Stimulated activated CD4-positive, alpha-beta T cell treated with anti-CD3 and anti-CD28 coated beads, Interleukin-2, amount 100 ng/mL, for 48 hours (primary cell): ENCODE data around the gene FETUB.
"Not testable (repeated sequence)": the region's sequence is repeated elsewhere in the genome, so short reads cannot be mapped to it uniquely, and the experiment has no call there.

Source experiments
- DNase-seq, 2 donors: peaks; one replicate each; pipeline ENCODE4 v3.0.0-alpha.2; 2020

FETUB gene

DNA sequence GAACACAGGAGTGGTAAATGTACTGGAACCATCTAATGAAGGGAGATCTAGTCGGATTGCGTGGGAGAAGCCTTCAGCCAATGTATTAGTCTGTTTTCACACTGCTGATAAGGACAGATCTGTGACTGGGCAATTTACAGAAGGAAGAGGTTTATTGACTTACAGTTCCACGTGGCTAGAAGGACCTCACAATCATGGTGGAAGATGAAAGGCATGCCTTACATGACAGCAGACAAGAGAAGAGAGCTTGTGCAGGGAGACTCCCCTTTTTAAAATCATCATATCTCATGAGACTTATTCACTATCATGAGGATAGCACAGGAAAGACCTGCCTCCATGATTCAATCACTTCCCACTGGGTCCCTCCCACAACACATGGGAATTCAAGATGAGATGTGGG is 42.6 kb downstream of the FETUB start:
- no peak for DNase-seq

DNA sequence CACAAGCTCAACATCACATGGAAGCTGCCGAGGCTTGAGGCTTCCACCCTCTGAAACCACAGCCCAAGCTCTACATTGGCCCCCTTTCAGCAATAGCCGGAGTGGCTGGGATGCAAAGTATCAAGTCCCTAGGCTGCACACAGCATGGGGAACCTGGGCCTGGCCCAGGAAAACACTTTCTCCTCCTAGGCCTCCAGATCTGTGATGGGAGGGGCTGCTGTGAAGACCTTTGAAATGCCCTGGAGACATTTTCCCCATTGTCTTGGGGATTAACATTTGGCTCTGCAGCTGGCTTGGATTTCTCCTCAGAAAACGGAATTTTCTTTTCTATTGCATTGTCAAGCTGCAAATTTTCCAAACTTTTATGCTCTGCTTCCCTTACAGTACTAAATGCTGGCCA is 43.8 kb downstream of the FETUB start:
- DNase-seq = no peak

DNA sequence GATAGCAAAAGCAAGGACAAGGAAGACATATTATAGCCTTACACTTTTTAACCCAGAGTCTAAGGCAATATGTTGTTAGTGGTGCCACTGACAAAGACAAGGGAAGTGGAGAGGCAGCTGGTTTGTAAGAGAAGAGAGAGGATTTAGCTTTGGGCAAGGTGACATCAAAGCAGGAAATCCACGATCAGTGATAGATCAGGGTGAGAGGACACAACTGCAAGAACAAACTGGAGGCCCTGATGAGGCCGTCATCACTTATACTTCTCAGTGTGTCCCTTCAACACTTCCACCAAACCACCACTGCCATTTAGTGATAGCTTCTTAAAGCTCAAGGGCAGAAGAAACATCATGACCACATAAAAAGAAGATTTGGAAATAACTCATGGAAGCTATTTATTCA is 46.3 kb downstream of the FETUB start:
- DNase-seq = not testable (repeated sequence)

DNA sequence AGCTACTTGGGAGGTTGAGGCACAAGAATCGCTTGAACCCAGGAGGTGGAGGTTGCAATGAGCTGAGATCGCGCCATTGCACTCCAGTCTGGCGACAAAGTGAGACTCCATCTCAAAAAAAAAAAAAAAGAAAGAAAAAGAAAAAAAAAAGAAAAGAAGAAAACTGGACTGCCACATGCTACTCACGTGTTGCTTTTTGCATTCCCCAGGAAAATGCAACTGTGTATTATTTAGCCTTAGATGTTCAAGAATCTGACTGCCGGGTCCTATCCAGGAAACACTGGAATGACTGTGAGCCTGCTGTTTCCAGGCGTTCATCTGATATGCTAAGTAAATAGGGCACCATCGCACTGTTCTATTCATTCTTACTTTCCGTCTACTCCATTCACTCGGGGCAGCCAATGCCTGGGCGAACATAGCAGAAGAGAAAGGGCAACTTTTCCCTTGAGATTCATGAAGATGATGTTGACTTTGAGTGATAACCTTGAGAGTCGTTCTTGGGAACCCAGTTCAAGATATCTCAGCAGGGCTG is 47.0 kb downstream of the FETUB start:
- no peak for DNase-seq

DNA sequence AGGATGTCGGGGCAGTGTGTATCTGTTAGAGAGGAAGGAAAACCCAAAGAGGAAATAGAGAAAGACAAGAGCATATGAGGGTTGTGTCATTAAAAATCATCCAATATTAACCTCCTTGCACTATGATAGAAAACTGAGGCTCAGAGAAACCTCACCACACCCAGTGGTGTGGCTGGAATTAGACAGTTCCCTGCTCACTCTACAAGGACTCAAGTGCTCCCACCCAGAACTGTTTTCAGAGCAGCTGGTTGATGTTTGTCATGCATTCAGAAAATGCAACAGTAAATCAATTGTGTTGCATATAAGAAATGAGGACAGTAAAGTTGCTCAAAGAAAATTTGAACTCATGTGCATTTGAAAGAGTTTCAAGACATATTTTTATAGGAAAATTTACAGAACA is 50.1 kb downstream of the FETUB start:
- DNase-seq = not testable (repeated sequence)

DNA sequence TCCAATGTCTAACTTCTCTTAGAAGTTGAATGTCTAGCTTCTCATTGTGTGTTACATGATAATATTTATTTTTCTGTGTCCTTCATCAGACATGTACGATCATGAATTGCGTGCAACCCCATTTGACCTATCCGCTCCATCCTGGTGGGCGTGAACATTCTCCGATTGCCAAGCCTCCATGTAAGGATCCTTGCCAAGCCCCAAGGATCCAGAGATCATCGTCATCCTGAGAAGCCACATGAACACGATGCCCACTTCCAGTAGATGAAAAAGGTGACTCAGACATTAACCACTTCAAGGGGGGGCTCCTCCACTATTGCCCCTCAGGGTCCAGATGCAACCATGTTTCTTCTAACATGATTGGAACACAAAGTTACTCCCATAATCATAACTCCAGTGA is 51.5 kb downstream of the FETUB start:
- no peak for DNase-seq

DNA sequence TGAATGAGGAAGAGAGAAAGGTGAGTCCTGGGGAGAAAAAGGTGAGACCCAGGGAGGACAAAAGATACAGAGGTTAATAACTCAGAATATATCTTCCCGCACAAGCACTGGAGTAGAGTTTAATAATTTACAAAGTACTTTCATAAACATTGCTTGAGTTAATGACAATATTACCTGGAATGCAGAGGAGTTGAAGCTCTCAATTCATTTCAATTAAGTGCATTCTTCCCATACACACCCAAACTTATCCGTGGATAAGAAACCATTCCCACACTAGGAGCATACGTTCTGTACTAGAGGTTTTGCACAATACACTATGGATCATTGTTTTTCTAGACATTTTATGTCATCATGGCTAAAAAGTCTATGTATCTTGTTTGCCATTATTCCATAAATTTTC is 53.6 kb downstream of the FETUB start:
- no peak for DNase-seq

DNA sequence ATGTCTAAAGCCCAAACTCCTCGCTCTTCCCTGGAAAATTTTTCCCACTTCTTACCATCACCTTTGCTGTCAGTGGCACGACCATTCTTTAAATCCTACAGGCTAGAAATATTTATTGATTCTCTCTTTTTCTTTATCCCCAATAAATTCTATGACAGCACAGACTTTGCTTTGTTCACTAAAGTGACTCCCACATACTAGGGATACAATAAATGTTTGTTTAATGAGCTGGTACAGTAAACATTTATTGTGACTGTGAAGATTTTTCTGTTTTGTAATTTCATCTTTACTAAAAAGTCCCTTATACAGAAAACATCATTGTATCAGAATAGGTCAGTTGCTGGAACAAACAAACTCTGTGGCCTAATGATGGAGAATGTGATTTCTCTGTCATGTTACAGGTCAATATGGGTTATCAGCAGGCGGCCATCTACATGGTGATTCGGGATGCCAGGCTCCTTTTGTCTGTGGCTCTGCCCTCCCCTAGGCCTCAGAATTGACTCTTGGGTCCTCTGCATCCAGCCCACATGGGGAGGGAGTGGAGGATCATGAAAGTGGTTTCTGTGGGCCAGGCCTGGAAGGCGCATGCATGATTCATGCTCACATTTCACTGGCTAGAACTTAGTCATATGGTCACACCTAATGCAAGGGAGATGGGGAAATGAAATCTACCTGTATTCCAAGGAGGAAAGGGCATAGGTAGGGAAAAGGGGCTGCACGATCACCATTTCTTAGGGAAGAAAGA is 54.3 kb downstream of the FETUB start:
- no peak for DNase-seq

DNA sequence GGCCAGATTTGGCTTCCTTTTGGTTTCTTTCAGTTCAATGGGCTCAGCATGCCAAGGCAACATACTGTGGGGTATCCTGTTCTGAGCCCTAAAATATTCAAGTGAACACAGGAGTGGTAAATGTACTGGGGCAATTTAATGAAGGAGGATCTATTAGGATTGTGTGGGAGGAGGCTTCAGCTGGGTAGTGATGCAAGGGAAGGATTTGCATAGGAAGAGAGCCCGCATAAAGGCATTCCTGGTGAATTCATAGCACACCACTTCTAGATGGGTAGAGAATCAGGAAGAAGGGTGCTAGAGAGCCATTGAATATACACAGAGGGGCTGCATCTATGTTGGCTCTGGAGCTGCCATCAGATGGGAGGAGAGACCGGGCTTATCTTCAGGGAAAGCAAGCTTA is 56.3 kb downstream of the FETUB start:
- no peak for DNase-seq

DNA sequence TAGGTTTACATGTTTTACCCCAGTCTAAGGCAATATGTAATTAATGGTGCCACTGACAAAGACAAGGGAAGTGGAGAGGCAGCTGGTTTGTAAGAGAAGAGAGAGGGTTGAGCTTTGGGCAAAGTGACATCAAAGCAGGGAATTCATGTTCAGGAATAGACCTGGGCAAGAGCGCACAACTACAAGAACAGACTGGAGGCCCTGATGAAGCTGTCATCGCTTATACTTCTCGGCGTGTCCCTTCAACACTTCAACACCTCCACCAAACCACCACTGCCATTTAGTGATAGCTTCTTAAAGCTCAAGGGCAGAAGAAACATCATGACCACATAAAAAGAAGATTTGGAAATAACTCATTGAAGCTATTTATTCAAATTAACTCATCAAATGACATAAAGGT is 57.3 kb downstream of the FETUB start:
- DNase-seq = no peak

DNA sequence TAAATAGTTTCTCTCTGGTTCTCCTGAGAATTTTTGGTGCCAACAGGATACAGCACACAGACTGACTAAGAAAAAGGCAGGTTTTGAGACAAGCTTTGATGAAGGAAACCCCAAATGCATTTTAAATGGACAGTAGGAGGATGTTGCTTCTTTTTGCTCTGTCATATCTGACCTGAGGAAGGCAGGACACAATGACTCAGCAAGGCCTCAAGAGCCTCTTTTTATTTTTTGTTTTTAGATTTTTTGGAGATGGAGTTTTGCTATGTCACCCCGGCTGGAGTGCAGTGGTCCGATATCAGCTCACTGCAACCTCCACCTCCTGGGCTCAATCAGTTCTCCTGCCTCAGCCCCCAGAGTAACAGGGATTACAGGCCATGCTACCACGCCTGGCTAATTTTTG is 60.1 kb downstream of the FETUB start:
- DNase-seq = no peak

DNA sequence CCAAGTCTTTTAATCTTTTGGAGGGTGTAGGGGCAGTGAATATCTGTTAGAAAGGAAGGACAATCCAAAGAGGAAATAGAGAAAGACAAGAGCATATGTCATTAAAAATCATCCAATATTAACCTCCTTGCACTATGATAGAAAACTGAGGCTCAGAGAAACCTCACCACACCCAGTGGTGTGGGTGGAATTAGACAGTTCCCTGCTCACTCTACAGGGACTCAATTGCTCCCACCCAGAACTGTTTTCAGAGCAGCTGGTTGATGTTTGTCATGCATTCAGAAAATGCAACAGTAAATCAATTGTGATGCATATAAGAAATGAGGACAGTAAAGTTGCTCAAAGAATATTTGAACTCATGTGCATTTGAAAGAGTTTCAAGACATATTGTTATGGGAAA is 62.3 kb downstream of the FETUB start:
- not testable (repeated sequence) for DNase-seq
